ENCODE results near the gene MACF1. TPM values are rescaled to one million over a fixed set of nuclear protein-coding genes. Genes with fewer than 3 reads are reported as not detected.
A peak's percentile ranks its signal among the peaks of the same experiment; 100 is the strongest.

Gene MACF1
- total and polyA plus RNA-seq, 2 of the 13 experiments (the other 11 are each of a cell fraction or from before 2014, with no cell fraction given), result 36.7 to 65.4 TPM

DNA sequence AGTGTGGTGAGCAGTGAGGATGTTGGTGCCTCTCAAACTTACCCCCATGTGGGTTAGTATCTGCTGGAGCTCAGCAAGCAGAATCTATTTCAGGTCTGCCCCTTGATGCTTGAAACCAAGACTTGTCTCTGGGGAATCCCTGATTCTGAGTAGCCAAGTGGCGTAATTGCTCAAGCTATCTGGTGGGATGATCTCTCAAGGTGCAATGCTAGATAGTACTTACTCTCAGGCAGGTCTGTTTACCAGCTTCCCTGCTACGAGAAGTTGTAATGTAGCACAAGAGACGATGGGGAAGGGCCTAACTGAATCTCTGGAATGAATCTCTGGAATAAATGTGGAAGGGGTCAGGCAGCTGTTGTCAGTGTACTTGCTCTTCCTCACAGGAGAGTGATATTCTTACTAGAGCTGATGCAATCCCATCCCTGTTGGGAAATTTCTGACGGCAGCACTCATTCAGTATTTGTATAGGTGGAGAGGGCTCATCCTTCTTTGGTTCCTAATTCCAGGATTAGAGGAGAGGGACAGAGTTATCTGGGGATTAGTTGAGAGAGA is 65.4 kb downstream of the MACF1 start (continued):
- TF ChIP-seq GATA4 (IDR thresholded peaks at IDR 0.05; ENCODE audit: borderline replicate concordance, low read depth), result no peak
- no peak for TF ChIP-seq ZNF746 (CRISPR knock-in tag; IDR thresholded peaks at IDR 0.05)
- TF ChIP-seq, protein P1, sequence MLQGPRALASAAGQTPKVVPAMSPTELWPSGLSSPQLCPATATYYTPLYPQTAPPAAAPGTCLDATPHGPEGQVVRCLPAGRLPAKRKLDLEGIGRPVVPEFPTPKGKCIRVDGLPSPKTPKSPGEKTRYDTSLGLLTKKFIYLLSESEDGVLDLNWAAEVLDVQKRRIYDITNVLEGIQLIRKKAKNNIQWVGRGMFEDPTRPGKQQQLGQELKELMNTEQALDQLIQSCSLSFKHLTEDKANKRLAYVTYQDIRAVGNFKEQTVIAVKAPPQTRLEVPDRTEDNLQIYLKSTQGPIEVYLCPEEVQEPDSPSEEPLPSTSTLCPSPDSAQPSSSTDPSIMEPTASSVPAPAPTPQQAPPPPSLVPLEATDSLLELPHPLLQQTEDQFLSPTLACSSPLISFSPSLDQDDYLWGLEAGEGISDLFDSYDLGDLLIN (CRISPR knock-in tag; IDR thresholded peaks at IDR 0.05; ENCODE audit: borderline replicate concordance), result no peak
- no peak for TF ChIP-seq MYC (CRISPR knock-in tag; IDR thresholded peaks at IDR 0.05; ENCODE audit: borderline replicate concordance)
- no peak for TF ChIP-seq CREB1 (IDR thresholded peaks at IDR 0.05)
- TF ChIP-seq CREB1 (CRISPR knock-in tag; IDR thresholded peaks at IDR 0.05), result no peak
- TF ChIP-seq, protein P2, sequence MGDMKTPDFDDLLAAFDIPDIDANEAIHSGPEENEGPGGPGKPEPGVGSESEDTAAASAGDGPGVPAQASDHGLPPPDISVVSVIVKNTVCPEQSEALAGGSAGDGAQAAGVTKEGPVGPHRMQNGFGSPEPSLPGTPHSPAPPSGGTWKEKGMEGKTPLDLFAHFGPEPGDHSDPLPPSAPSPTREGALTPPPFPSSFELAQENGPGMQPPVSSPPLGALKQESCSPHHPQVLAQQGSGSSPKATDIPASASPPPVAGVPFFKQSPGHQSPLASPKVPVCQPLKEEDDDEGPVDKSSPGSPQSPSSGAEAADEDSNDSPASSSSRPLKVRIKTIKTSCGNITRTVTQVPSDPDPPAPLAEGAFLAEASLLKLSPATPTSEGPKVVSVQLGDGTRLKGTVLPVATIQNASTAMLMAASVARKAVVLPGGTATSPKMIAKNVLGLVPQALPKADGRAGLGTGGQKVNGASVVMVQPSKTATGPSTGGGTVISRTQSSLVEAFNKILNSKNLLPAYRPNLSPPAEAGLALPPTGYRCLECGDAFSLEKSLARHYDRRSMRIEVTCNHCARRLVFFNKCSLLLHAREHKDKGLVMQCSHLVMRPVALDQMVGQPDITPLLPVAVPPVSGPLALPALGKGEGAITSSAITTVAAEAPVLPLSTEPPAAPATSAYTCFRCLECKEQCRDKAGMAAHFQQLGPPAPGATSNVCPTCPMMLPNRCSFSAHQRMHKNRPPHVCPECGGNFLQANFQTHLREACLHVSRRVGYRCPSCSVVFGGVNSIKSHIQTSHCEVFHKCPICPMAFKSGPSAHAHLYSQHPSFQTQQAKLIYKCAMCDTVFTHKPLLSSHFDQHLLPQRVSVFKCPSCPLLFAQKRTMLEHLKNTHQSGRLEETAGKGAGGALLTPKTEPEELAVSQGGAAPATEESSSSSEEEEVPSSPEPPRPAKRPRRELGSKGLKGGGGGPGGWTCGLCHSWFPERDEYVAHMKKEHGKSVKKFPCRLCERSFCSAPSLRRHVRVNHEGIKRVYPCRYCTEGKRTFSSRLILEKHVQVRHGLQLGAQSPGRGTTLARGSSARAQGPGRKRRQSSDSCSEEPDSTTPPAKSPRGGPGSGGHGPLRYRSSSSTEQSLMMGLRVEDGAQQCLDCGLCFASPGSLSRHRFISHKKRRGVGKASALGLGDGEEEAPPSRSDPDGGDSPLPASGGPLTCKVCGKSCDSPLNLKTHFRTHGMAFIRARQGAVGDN (CRISPR knock-in tag; IDR thresholded peaks at IDR 0.05), result no peak
- peak; percentile 85 for TF ChIP-seq CEBPB (IDR thresholded peaks at IDR 0.05; ENCODE audit: borderline replicate concordance, low read depth, low read length)
- TF ChIP-seq FOXM1 (CRISPR knock-in tag; IDR thresholded peaks at IDR 0.05), result no peak
- no peak for TF ChIP-seq FOXJ3 (CRISPR knock-in tag; IDR thresholded peaks at IDR 0.05; ENCODE audit: borderline replicate concordance)

Measured in HepG2 (cell line).